ELF-1 (cell line): Measurements from ENCODE around the gene ZNF740.
"Not testable (repeated sequence)": the region's sequence is repeated elsewhere in the genome, so short reads cannot be mapped to it uniquely, and the experiment has no call there.

Experiments used
- DNase-seq: peaks from one replicate; pipeline ENCODE4 v3.0.0-alpha.2; 2016; ENCODE audit warnings: low read depth, low spot score

Gene ZNF740

GRCh38 chr12:53173085-53173715, 7.3 kb upstream of the ZNF740 start:
- peak; percentile 48 for DNase-seq

- DNase-seq = peak; percentile 97
Observed at GRCh38 chr12:53174881-53175491, 5.5 kb upstream of the ZNF740 start.

GRCh38 chr12:53176750-53177149, 3.8 kb upstream of the ZNF740 start:
- no peak for DNase-seq

- DNase-seq = not testable (repeated sequence)
Observed at GRCh38 chr12:53177447-53177846, 3.1 kb upstream of the ZNF740 start.

GRCh38 chr12:53178803-53179202, 1.7 kb upstream of the ZNF740 start:
- DNase-seq = not testable (repeated sequence)

- DNase-seq = no peak
Observed at GRCh38 chr12:53179687-53180219, 769 bp upstream of the ZNF740 start.

- peak; percentile 77 for DNase-seq
Observed at GRCh38 chr12:53180931-53181645, 566 bp downstream of the ZNF740 start.

- no peak for DNase-seq
Observed at GRCh38 chr12:53181935-53182334, 1.4 kb downstream of the ZNF740 start.

- no peak for DNase-seq
Observed at GRCh38 chr12:53182903-53183302, 2.4 kb downstream of the ZNF740 start.

- no peak for DNase-seq
Observed at GRCh38 chr12:53184828-53185227, 4.3 kb downstream of the ZNF740 start.

- DNase-seq = no peak
Observed at GRCh38 chr12:53185582-53186153, 5.1 kb downstream of the ZNF740 start.

- no peak for DNase-seq
Observed at GRCh38 chr12:53186745-53187144, 6.2 kb downstream of the ZNF740 start.

- DNase-seq = peak; percentile 48
Observed at GRCh38 chr12:53187145-53187899, 6.8 kb downstream of the ZNF740 start.

GRCh38 chr12:53190108-53190729, 9.7 kb downstream of the ZNF740 start:
- peak; percentile 73 for DNase-seq

- no peak for DNase-seq
Observed at GRCh38 chr12:53191096-53191884, 10.8 kb downstream of the ZNF740 start.

- no peak for DNase-seq
Observed at GRCh38 chr12:53191885-53192530, 11.5 kb downstream of the ZNF740 start.

- no peak for DNase-seq
Observed at GRCh38 chr12:53192531-53193021, 12.1 kb downstream of the ZNF740 start.

- DNase-seq = no peak
Observed at GRCh38 chr12:53193040-53193439, 12.5 kb downstream of the ZNF740 start.

GRCh38 chr12:53193985-53194716, 13.6 kb downstream of the ZNF740 start:
- DNase-seq = no peak
